ENCODE measurements around the gene EYA2.

- TF ChIP-seq ZNF274 (IDR thresholded peaks at IDR 0.05; ENCODE audit: low read depth, low read length) (no peak), SUZ12 (IDR thresholded peaks at IDR 0.05; ENCODE audit: extremely low read depth, insufficient read depth, insufficient read length) (no peak), YY1 (IDR thresholded peaks at IDR 0.05; ENCODE audit: insufficient read depth, insufficient read length) (no peak)
Measured at GRCh38 chr20:46960536-46960935, 65.9 kb downstream of the EYA2 start.
